SK-N-MC (cell line): ENCODE results near the gene UBFD1.
A peak's percentile ranks its signal among the peaks of the same experiment; 100 is the strongest.

Source experiments
- EZH2 ChIP-seq: fragments of 200-600 bp; sonication (generic); IDR thresholded peaks from one replicate; pipeline ENCODE4 v1.6.1; 2017; ENCODE audit warnings: antibody characterized with exemption
- FOXP2 ChIP-seq: optimal IDR thresholded peaks from 2 replicates; pipeline ENCODE3; 2011; ENCODE audit warnings: mild to moderate bottlenecking, moderate library complexity; ENCODE audit not compliant: insufficient read depth; ENCODE audit errors: extremely low read length, control extremely low read depth
- POLR2AphosphoS5 ChIP-seq: IDR thresholded peaks from 2 replicates; pipeline ENCODE4 v1.6.1; 2012; ENCODE audit warnings: mild to moderate bottlenecking, low read depth, low read length, borderline replicate concordance

DNA sequence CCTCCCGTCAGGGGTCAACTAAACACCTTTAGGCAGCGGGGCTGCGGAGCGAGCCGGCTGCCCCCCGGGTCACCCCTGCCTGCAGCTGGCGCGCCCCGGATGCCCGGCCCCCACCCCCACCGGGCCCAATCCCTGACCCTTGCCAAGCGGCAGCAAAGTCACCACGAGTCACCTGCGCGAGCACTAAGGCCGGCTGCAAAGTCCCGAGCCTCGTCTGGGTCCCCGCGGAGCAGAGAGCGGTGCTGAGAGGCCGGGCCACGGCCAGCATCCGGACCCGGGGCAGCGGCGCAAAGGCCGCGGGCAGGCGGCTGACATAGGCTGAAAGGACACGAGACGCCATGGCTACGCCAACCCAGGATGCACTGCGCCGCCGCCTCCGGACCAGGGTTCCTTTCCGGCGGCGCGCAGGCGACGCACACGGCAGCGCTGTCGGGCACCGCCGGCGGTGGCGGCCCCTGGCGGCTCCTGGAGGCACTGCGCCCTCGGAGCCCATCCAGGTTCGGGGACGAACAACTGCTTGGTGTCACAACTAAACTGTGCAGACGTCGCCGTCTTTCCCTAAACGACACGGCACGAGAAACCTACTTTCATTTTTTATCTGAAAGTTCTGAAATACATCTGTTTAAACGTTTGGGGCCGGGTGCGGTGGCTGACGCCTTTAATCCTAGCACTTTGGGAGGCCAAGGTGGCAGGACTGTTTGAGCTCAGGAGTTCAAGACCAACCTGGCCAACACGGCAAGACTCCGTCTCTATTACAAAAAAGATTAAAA is 38.6 kb downstream of the UBFD1 start, which contains the start of gene NDUFAB1:
- no peak for TF ChIP-seq EZH2
- TF ChIP-seq POLR2AphosphoS5, result peak; percentile 83
- TF ChIP-seq FOXP2, result no peak
